GM18505 (cell line): Measurements from ENCODE around the gene OR51F1.
"Not testable (repeated sequence)": the region's sequence is repeated elsewhere in the genome, so short reads cannot be mapped to it uniquely, and the experiment has no call there.

ENCODE experiments used
- ATAC-seq: cut with Tn5 transposase; IDR thresholded peaks from one replicate; pipeline ENCODE4 v1.9.1; 2021; ENCODE audit not compliant: unreplicated experiment
- POLR2A ChIP-seq: IDR thresholded peaks from 4 replicates; pipeline ENCODE4 v1.6.1; 2011; ENCODE audit warnings: borderline replicate concordance; ENCODE audit not compliant: insufficient read depth, insufficient read length; ENCODE audit errors: extremely low read depth

OR51F1 gene, protein sequence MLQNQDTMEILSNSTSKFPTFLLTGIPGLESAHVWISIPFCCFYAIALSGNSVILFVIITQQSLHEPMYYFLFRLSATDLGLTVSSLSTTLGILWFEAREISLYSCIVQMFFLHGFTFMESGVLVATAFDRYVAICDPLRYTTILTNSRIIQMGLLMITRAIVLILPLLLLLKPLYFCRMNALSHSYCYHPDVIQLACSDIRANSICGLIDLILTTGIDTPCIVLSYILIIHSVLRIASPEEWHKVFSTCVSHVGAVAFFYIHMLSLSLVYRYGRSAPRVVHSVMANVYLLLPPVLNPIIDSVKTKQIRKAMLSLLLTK

GRCh38 chr11:4769838-4770237, at the start of gene OR51F1:
OR51F1 (minus strand) TSS chr11:4769938; CDS start chr11:4769938, 0 bp downstream.
- TF ChIP-seq POLR2A, result no peak
- no peak for ATAC-seq

DNA sequence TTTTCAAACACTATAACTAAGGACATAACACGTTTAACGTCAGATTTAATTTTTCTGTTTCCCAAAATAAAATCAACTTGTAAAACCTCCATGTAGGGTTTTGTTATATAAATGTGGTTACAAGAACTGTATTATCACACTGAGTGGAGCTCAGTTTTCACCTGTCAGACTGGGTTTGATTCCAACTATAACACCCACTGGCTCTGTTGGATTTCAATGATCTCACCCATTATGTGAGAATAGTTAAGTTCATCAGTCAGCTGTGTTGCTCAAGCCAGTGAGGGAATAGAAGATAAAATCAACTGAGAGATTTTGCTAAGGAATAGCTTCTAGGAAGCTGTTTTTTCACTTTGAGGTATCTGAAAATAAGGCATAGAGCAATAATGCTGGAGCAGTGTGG, 39.5 kb upstream of the OR51F1 start:
- no peak for TF ChIP-seq POLR2A
- no peak for ATAC-seq

DNA sequence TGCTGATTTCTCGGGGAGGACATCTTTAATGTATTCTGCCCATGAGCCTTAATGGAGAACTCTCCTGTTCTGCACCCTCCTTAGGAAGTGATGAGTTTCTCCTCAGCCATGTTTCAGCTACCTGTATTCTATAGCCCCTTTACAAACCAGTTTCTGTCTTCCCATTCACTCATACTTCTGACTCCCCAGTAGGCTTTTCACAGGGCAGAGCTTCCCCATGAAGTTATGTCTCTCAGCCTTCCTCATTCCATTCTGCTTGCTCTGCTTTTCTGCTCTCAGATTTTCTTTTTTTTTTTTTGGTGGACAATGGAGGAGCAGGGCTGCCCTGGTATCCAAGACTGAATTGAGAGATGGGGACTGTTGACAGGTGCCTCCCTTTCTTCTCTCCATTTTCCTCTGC, 38.7 kb upstream of the OR51F1 start:
- no peak for TF ChIP-seq POLR2A
- no peak for ATAC-seq

- TF ChIP-seq POLR2A, result no peak
- no peak for ATAC-seq
Measured at GRCh38 chr11:4804280-4804679, 34.5 kb upstream of the OR51F1 start, which contains the start of gene OR52R1. OR52R1 (minus strand) TSS chr11:4804380; CDS start chr11:4804380, 0 bp downstream.

GRCh38 chr11:4801316-4801715, 31.6 kb upstream of the OR51F1 start:
- ATAC-seq, result not testable (repeated sequence)

- TF ChIP-seq POLR2A, result no peak
- ATAC-seq, result no peak
Measured at GRCh38 chr11:4798427-4799183, 28.9 kb upstream of the OR51F1 start.

DNA sequence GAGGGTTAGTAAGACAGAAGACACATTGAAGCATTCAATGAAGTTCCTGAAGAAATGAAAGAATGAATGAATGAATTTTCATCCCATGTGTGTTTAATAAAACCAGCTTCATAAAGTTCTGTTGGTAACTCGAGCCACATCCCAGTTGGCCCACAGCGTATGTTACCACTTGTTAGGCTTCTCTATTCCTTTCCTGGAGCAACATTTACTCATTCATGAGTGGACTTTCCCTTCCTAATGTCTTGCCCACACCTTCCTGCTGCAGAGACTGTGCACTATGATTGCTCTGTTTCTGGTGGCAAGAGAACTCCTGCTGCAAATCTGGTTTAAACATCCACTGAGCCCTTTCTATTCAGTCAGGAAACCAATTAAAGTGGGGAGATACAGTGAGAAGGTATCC, 27.5 kb upstream of the OR51F1 start:
- no peak for TF ChIP-seq POLR2A
- ATAC-seq, result no peak

DNA sequence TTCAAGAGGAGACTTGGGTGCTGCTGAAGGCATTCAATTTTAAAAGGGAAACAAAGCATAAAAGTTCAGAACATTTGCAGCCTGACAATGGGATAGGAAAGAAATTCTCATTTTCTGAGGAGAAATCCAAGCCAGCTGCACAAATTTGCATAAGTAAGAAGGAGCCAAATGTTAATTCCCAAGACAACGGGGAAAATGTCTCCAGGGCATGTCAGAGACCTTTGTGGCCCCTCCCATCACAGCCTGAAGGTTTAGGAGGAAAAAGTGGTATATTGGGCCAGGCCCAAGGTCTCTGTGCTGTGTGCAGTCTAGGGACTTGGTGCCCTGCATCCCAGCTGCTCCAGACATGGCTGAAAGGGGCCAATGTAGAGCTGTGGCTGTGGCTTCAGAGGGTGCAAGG, 12.7 kb upstream of the OR51F1 start:
- no peak for ATAC-seq

GRCh38 chr11:4768094-4768493, 1.6 kb downstream of the OR51F1 start:
- ATAC-seq, result no peak

More for the DNA sequence above, 12.7 kb upstream of the OR51F1 start:
- no peak for TF ChIP-seq POLR2A

GRCh38 chr11:4766420-4767043, 3.2 kb downstream of the OR51F1 start:
- TF ChIP-seq POLR2A, result no peak
- ATAC-seq, result no peak

More at GRCh38 chr11:4768094-4768493, 1.6 kb downstream of the OR51F1 start:
- no peak for TF ChIP-seq POLR2A

DNA sequence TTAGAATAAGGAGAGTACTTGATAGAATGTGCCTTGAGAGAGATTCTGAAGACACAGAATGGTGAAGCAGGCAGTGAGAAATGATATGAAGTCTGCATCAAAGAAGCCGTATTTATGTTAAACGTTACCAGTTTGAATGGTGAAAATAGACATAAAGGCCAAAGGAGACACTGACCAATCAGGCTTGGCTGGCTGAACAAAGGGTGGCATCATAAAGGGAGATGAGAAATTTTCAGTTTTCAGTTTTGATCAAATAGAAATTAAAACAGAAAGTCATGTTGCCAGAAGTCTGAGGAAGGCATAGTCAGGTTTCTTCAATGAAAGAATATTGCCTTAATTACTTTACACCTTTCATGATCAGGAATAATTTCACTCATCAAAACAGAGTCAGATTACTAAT, 6.6 kb downstream of the OR51F1 start:
- ATAC-seq, result no peak
- no peak for TF ChIP-seq POLR2A

DNA sequence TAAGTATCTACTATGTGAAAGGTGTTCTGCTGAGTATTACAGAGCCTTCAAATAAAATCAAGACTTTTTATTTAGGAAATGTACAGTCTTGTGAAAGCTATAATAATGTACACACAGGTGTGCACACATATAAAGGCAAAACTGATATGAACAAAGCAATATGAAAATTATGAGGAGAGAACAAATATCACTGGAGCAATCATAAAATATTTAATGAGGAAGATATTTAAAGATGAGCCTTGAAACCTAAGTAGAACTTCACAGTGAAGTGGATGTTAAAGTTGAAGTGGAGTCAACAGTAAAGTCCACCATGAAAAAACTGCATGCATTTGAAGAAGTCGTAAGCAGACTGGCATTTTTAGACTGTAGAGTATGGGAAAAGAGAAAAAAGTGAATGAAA, 18.5 kb downstream of the OR51F1 start:
- no peak for TF ChIP-seq POLR2A
- ATAC-seq, result no peak

GRCh38 chr11:4748438-4748837, 21.3 kb downstream of the OR51F1 start:
- no peak for ATAC-seq

DNA sequence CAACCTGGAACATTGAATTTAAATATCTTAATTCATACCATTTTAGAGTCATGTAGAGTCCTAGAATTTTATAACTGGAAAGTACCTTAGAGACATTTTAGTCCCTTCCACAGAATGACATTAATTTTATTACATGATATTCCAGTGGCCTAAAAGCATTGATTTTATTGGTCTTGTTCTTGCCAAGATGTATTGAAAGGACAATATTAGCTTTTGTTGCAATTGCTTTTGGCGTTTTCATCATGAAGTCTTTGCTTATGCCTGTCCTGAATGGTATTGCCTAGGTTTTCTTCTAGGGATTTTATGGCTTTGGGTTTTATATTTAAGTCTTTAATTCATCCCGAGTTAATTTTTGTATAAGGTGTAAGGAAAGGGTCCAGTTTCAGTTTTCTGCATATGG, 29.0 kb downstream of the OR51F1 start:
- no peak for ATAC-seq
- no peak for TF ChIP-seq POLR2A

More at GRCh38 chr11:4748438-4748837, 21.3 kb downstream of the OR51F1 start:
- TF ChIP-seq POLR2A, result no peak
